NCI-H146 treated with DMSO at 0.1 percent for 48 hours (cell line): Measurements from ENCODE around the gene RHBDF2.

Experiments used
- DNase-seq: peaks from one replicate; lab custom pipeline; 2025; ENCODE audit not compliant: unreplicated experiment; lab: John Stamatoyannopoulos, UW

Gene RHBDF2

DNA sequence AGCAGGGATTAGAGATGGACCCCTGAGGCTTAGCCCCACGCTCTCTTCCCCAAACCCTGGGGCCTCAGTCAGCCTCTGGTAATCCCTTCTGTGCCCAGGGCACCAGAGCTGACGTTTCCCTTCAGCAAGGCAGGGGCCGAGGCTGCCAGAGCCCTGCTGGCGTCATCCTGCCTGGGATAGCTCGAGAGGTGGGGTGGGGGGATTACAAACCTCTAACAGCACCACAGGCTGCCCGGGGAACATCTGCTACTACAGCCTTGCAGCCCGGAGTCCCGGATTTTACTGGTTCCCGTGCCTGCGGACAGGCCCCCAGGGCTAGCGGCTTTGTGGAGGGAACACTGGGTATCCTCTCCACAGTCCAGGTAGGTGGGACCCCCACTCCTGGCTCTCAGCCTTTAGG is 33.9 kb downstream of the RHBDF2 start, which contains the start of gene AANAT:
AANAT (plus strand) TSS at position 238 of the 400 bp plus-strand sequence. CDS start 1,144 bp downstream, outside the sequence.
- no peak for DNase-seq

DNA sequence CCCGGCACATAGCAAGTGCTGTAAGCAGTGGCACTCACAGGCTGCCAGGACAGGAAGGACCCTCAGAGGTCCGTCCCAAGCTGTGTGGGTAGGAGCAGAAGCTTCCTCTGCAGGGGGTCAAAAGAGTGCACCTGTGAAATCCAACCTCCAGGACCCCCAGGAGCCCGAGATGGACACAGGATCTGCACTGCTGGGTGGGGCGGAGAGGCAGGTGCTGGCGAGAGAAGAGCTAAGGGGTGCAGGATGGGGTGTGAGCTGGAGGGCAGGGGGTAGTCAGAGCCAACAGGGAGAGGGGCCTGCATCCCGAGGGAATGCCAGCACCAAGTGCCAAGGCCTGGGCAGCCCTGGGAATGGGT is 34.5 kb downstream of the RHBDF2 start:
- DNase-seq: no peak

GRCh38 chr17:76462556-76463290 is 38.5 kb downstream of the RHBDF2 start:
- DNase-seq: no peak

DNA sequence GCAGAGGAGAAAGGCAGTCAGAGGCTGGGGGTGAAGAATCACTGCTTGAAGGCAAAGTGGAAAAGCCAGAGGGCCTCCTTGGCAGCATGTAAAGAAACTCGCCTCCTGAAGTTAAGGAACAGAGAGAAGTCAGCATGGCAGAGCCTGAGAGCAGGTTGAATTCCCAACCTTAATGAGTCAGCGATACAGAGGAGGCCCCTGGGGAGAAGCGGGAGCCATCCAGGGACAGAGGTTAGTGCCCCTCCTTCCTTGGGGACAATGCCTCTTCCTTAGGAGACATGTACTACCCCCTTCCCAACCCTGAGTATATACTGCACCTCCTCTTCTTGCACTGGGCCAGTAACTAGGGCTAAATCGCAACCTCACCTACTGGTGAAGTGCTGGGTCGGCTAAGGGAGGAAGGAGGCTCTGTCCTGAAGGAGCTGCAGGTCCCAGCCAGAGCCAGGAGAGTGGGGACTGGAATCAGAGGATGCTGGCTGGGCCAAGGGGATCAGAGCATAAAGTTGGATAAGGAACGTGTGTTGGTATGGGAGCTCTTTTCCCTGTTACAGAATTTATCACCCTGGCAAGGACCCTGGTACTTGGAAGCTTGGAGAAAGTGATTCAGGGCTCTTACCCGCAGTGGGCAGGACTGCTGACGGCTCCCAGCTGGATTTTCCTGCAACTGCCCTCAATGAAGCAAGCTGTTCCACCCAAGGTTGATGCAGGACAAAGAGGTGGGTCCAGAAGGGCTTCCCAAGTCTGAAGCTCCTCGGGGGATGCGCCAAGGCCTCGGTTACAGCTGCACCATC is 39.3 kb downstream of the RHBDF2 start:
- DNase-seq: no peak

GRCh38 chr17:76459674-76460073 is 41.5 kb downstream of the RHBDF2 start:
- DNase-seq: no peak

DNA sequence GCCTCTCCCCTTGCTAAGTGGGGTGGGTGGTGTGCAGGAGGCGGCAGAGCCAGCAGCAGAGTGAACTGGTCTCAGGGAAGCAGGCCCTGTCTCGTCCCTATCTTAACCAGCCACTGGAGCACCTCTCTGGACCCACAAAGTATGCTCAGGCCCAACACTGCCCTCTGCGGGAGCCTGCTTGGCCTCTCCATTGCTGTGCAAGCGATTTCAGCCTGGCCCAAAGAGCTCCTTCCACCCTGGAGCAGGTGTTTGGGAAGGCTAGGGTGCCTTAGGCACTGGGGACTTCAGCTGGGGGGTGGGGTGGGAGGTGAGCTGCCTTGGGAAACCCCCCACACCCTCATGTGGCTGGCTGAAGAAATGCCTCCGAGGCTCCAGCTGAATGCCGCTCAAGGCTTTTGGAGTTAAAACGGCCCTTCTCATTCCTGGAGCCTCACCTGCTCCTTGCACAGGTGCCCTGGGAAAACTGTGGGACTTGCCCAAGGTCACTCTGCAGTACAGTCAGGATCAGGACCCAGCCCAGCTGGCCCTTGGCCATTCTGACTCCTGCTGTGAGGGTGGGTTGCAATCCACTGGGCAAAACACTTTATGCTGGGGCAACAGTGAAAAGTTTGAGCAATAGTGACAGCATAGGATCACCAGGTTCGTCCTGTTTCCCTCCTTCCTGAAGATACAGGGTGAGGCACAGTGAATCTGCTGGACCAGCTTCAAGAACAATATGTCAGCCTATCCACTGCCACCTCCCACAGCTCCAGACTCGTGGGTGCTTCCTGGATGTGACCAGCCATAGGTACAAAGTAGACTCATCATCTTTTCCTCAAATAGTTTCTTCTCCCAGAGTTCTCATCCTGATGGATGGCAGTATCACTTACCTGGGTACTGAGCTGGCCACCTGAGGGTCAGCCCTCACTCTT is 42.4 kb downstream of the RHBDF2 start:
- DNase-seq: no peak

- DNase-seq: no peak
These were observed 47.8 kb downstream of the RHBDF2 start for GRCh38 chr17:76453431-76453743.

- DNase-seq: peak; percentile 79
These were observed 48.4 kb downstream of the RHBDF2 start, which contains the start of gene UBE2O for GRCh38 chr17:76452660-76453430. UBE2O (minus strand) TSS chr17:76453152; CDS start chr17:76453141, 11 bp downstream.

GRCh38 chr17:76452127-76452659 is 49.0 kb downstream of the RHBDF2 start:
- no peak for DNase-seq

- DNase-seq: no peak
These were observed 49.7 kb downstream of the RHBDF2 start for GRCh38 chr17:76451506-76451905.

DNA sequence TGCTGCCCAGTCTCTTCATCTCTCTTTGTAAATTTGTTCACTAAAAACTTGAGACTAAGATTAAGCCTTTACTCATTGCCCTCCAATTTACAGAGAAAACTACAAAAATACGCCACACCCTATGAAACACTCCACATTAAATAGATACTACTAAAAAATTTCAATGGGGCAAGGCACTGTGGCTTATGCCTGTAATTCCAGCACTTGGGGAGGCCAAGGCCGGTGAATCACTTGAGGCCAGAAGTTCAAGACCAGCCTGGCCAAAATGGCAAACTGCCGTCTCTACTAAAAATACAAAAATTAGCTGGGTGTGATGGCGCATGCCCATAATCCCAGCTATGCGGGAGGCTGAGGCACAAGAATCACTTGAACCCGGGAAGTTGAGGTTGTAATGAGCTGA is 52.1 kb downstream of the RHBDF2 start:
- DNase-seq: no peak

GRCh38 chr17:76447931-76448652 is 53.1 kb downstream of the RHBDF2 start:
- DNase-seq: no peak

DNA sequence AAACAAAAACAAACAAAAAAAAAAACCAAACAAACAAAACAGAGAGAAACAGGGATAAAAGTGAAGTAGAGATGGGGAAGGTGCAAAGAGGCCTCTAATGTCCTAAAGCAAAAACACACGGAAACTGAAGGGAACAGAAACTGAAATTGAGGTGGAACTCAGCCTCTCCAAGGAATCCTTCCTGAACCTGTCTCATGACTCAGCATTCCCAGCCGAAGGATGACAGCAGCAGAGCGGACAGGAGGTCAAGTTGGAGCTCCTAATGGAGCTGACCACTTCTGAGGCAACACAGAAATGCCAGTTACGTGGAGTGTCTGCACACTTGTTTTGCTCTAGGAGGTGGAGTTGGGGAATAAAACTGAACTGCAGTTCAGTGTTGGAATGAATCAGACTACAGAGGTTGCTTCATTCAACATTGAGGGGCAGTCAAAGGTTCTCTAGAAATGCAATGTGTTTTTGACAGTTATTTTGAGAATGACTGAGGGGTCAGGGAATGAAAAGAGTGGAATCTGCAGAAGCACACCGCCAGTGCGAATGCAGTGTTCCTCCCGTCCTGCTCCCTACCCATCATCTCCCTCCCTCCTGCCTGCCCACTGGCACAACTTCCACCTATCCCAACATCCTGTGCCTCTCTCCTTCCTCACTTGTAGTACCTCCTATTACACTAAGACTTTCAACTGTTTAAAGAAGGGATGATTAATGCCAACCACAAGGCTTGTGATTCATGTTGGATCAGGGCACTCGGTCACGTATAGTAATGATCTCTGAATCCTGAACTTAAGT is 54.6 kb downstream of the RHBDF2 start:
- no peak for DNase-seq

GRCh38 chr17:76445697-76446448 is 55.4 kb downstream of the RHBDF2 start:
- no peak for DNase-seq

DNA sequence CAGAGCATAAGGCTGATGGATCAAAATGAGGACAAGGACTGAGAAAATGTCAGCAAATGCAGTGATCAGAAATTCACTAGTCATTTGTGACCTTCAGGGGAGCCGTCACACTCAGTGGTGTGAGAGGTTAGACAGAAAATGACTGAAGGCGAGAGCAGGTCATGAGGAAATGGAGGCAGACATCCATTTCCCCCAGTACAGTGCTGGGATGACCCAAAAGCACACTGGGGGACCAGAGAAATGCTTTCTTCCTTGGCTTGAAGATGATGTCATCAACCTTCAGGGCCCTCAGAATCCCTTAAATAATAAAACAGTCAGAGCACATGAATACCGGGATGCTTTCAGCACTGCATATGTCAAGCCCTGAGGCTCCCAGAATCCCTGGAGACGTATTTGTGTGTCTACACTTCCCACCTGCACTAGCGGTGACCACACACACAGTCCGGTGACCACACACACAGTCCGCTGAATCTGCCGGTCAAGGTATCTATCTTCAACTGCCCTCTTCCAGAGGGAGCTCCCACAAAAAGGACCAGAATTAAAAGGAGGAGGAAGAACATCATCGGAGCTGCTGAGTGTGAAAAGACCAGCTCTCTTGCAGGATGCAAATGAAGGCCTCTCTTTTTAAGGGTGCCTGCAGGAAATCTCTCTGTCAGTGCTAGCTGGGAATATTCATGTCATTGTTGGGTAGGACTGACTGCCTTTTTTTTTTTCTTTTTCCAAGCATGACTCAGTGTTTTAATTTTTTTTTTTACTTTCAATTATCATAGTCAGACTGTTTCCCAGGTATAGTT is 56.5 kb downstream of the RHBDF2 start:
- DNase-seq: no peak

DNA sequence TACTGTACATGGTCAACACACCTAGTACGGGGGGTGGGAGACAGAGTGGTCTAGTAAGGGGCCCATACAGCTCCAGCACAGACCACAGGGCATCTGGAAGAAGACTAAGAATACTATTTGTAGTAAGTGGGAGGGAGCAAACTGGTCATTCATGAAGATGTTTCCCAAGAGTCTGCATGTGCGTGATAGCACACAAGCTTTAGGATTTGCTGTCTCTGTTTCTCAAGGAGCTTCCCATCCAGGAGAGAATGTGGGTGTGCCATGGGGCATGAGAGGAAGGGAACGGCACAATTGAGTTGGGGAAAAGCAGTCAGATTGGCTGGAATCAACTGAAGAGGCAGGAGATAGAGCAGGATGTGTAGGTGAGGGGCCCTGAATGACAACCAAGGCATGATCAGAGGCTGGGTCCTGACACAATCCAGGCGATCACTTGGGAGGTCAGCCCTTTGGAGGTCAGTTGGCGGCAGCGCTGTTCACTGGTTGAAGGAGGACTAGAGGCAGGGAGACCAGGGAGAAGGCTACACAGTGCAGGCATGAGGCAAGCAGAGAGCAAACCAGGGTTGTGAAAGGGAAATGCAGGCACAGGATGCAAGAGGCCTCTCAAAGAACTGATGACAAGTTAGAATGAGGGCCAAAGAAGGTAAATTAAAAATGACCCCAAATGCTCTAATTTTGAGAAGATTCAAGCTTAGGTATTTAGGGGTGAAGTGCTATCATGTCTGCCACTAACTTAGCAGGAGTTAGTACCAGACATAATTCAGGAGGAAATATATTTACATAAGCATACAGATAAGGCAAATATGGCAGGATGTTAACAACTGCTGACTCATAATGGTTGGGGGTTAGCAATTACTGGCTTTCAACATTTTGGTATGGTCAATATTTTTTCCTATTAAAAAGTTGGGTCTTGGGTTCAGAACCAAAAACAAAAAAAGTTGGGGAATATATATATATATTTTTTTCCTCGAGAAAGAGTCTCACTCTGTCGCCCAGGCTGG is 58.6 kb downstream of the RHBDF2 start:
- DNase-seq: no peak
